Anterior cingulate cortex (tissue), 58 donors: ENCODE data around the gene PMVK.

Source experiments
- DNase-seq, 58 donors: peaks; one replicate each; lab custom pipeline; 2025; lab: John Stamatoyannopoulos, UW

Gene PMVK

DNA sequence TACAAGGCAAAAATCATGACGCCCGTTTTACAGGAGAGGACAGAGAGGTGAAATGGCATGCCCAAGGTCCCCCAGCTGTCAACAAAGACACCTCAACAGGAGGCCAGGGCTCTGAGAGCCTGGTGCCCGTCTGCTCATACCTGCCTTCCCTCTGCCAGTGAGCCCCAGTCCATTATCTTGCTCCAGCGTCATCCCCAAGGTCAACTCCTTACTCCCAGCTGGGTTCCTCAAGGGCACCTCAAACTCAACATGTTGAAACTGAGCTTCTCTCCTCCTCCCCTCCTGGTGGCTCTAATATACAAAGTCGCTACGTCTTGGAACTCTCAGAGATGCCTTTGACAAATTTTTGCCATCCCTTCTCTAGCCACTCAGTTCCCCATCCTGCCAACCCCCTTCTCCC lies 16.1 kb upstream of the PMVK start:
- no peak for DNase-seq

DNA sequence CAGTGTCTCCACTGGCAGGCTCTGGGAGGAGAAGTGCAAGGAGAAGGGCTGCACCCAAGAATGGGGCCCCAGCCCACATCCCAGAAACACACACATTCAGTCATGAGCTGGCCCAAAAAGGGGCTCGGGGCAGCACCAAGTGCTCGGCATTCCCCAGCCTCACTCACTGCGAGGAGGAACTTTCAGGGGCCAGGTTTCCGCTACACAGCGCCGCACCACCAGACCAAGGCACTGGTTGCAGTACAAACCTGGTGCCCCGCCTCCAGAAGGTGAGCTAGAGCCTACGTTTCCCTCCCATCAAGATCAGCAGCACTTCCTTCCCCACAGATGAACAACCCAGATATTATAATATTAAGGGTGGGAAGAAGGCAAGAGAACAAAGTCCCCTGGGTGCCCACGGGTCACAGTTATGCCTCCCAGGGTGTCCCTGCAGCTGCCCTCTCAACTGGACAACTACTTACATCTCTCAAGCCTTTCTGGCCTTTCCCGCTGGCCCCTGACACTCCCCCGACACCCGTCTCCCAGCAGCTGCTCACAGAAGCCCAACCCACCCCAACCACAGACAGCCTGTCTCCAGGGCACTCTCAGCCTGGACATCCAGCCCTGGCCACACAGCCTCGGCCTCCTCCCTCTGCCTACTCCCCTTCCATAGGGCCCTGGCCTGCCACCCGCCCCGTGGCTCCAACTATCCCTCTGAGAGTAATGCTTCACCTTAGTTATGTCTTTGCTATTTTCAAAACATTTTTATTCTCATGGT lies 15.6 kb upstream of the PMVK start:
- DNase-seq, result no peak

DNA sequence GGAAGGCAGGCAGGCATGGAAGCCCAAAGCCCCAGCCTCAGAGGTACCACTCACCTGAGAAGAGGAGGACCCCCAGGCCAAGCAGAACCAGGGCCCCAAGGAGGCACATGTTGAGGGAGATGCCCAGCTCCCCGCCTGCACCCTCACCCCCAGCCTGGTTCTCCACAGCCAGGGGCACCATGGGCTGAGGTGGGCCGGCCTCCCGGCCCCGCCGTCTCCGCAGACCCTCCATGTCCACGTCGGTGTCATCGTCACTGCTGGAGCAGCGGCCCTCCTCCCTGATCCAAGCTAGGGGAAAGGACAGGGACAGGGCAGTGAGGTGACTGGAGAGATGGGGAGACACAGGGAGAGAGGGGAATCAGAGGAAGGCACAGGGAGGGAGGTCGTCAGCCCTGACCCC lies 11.6 kb upstream of the PMVK start:
- DNase-seq, result no peak

DNA sequence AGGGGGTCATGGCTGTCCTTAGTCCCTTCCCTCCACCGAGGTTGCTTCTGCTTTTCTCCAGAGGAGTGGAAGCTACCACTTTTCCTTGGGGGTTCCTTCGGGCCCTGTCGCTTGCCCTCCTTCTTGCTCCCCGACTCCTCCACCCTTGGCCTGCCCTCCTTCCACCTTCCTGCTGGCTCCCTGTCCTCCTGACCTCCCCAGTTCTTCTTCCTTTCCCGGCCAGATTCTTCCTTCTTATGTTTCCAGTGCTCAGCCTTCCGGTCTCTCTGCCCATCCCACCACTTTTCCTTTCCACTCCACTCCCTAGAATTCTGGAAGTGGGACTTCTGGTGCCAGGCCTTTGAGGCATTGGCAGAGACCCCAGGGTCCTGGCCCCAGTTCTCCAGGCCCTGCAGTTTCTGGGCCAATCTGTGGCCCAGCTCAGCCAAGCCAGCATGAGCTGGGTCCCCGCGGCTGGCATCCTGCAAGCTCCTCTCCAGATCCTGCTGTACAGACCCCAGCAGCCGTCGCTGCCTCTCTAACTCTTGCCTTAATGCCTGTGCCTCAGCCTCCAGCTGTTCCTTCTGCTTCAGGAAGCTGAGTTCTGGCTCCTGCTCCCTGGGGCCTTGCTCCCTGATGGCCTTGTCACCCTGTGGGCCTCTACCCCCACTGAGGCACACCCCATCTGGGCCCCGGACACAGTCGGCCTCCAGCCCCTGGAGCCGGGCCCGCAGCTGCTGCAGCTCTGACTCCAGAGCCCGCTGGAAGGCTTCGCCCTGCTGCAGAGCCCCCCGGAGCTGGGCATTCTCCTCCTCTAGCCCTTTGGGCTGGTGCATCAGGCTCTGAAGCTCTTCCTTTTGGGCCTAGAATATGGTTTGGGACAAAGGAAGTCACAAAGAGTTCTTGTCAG lies 9.7 kb upstream of the PMVK start:
- DNase-seq, result peak in 31 of 58 donors; percentile 7 to 77 (median 34)

DNA sequence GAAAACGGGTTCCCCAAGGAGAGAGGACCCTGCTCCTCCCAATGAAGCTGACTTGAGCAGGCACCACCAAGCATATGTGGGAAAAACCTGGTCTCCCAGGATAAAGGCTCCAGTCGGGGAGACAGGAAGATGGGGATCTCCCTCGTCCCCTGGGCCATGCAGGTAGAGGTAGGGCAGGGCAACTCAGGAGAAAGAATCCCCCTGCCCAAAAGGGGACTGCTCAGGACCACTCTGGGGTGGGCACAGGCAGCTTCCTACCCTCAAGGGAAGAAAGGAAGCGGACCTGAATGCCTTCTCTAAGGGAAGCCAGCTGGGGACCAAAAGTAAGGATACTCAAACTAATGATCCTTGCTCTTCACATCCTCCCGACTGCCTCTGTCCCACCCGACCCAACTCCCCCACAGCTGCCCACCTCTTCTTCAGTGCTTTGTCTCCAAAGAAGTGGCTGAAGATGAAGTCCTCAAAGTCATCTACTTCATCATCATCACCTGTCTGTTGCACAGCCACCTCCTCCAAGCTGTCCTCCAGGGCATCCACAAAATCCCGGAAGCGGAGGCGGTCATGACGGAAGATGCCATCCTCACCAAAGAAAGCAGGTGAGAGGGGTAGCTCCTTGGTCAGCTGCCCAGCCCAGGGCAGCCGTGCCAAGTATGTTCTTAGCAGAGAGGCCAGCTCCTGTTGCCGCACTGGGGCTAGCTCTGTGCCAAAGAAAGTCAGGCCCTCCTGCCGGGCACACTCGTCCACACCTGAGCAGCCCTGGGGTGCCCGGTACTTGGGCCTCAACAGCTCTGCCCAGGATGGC lies 8.8 kb upstream of the PMVK start:
- no peak for DNase-seq

DNA sequence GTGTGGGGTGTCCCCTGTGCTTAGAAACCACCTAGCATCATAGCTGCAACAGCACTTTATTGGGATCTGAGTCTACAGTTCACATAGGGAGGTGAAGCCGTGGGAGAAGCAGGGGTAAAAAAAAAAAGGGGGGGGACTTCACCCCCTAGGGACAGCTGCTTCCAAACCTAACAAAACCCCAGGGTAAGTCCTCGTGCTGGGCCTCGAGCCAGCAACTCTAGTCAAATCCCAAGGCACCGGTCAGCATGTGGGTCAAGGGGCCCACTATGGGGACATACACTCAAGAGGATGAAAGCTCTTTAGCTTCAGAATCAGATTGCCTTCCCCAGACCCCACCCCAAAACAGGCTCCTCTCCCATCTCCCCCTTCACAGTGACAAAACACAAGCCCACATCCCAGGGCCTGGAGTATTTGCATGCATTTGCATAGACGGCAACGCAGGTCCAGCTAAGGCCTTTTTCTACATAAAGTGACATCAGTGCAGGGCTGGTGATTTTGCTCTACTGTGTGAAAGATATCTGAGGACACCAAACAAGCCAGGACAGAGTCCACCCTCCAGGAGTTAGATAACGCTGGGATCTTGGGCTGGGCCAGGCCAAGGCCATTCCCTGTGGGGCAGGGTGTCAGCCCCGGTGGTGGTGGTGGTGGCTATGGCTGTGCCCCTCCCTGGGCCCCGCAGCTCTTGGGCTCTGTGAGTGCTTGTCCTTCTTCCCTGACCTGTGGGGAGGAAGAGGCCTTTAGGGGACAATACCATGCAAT lies 8.1 kb upstream of the PMVK start:
- no peak for DNase-seq

DNA sequence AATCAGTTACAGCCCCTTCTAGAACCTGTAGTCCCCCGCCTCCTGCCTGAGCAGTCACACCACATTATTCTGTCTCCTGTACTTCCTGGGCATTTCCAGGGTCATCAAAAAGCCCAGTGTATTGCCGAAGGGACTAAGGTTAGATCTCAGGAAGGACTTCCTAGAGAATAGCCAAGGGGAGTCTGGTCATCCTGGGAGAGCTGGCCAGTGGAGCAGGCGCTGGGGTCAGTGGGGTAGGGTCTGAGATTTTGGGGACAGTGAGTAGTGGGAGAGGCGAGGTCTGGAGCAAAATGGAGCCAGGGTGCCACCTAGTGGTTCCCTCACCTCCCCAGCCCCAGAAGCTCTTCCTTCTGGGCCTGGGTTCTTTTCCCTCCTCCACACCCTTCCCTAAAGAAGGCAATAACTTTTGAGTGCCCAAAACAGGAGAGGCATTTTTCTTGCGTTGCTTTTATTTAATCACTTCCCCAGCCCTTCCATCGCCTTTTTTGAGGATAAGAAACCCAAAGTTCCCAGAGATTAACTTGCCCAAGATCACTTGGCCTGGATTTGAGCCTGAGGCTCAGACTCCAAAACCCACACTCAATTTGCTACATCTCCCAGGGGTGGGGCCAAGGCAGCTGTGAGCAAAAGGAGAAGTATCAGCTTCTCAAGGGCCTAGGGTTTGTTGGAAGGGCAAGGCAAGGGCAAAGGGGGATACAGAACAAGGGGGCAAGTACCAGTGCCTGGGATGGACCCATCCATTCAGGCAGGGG lies 7.3 kb upstream of the PMVK start:
- DNase-seq, result peak in 9 of 58 donors; percentile 5 to 18 (median 11)

DNA sequence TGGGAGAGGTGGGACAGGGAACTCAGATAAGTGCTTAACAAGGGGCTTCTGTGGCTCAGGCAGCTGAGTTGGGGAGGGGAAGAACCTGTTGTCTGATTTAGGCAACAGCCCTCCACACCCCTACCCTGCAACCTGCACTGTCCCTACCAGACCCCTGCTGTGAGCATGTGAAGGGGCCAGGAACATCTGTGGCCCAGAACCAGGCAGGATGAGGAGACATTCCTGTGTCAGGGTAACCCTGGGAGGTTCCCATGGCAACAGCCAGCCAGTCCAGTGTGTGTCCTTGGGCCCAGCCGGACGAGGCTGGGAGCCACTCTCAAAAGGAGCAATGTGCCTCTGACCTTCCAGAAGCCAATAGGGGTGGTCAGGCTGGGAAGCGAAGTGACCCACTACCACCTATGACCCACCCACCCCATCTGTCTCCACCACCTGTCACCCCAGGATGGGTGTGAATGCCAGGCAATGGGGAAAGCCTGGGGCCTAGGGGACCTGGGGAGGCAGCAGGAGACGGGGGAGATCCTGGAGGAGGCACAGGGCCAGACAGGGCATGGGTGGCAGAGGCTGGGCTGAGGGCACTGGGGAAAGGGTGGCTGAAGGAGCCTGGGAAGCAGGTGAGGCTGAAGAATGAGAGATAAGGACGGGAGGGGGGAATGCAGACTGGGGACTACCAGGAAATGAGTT lies 5.0 kb upstream of the PMVK start:
- peak in 20 of 58 donors; percentile 3 to 54 (median 22) for DNase-seq

DNA sequence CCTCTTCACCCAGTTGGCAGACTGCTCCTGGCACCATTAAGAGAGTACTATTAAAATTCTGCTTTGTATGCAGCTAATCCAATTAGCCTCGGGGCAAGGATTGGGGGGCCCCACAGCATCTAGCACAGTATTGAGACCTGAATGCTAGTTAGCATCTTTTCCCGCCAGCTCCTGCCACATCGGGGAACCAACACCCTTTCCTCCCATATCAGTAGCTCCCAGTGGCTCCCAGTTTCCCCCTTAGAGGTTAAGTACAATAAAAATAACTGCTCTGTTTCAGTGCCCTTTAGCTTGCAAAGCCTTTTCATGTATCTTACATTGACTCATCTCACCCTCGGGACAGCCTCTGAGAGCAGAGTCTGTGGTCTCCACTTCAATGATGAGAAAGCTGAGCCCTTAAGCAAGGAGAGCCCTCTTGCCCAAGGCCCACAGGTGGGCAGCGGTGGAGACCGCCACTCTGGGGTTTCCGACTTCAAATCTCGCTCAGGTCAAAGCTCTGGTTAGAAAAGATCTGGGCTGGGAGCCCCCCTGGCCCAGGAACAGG lies 4.2 kb upstream of the PMVK start:
- peak in 13 of 58 donors; percentile 6 to 59 (median 19) for DNase-seq

DNA sequence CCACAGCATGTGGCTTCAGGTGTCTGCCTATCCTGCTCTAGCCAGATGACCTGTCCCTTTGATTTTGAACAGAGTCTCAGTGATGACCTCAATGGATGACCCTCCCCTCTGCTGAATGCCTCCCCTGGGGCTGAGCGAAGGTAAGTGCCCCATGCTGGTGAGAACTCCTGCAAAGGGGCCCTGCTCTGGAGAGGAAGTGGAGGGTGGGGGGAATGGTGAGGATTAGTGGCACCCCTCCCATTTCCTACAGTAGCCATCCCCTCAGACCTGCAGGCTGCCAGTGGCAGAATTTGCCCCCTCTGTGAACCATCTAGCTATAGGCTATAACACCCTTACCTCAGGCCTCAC lies 3.7 kb upstream of the PMVK start:
- DNase-seq, result no peak

DNA sequence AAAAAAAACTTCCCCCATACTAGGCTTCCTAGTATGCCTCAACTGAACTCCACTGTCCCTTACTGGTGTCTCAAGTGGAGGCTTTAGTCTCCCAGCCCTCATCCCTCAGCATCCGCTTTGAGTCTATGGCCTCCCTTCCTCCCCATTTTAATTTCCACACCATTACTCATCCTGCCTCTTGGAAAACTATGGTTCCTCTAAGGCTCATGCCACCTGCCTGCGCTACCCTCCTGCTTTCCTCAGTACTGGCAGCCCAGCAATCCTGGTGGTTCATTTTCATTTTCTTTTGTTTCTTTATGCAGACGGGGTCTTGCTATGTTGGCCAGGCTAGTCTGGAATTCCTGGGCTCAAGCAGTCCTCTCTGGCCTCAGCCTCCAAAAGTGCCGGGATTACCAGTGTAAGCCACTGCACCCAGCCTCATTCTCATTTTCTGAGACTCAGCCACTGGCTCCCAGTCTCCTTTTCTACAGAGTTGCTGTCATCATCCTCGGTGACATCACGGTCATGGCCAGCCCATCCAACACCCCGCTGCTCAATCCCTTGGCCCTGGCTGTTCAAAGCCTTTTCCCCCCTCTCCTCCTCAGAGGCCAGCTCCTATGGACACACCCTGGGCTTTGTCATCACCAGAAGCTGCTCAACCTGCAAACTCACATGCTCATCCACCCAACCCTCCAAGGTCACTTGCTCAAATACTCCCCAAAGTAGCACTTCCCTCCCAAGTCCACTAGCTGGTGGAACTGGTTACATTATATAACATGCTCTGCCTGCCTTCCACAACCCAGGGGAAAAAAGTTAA lies 2.3 kb upstream of the PMVK start:
- no peak for DNase-seq

DNA sequence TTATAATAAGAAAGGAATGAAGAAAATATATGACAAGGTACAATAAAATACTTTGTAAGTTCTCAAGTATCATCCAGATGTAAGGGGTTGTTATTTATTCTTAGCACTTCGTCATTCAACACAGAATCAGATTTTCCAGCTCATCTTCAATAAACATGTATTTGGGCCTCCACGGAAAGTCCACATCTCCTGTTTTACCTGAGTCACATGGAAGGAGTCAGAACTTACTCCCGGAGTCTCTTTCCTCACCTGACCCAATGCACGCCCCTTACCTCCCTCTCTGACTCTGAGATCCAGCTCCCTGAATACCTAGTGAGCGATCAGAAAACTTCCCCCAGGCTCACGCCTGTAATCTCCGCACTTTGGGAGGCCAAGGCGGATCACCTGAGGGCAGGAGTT lies 1.5 kb upstream of the PMVK start:
- DNase-seq, result no peak

DNA sequence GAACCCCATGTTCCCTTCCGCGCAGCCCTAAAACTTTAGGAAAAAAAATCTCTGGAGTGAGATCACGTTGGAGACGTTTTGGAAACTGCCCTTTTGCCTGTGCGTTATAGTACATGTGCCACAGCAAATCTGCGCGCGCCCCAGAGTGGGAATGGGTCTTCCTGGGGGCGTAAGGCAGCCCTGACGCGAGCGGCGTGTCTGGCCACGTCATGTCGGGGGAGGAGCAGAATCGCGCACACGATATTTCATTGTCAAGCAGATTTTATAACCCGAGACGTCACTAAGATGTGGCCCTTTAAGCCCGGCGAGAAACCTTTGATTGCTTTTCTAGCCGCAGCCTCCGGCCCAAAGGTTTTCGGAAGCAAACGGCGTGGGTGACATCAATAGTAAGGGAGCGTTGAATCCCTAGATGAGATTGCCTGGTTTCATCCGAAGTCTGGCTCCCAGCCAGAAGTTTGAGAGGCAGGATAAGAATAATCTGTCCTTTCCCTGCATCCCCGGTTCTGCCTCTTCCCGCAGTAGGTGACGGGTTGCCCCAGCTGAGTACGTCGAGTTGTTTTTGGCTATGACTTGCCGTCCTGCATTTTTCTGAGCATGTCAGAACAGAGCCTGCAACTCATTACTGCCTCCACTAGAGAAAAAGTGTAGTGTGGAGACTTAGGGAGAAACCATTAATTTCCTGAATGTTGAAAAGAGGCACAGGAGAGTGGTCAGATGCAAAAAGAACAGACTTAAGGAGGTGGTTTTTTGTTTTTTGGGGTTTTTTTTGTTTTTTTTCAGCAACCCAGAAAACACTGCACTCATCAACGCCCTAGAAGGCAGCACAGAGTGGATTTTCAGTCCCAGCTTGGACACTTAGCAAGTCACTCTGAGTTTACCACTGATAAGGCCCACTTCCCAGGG lies 817 bp upstream of the PMVK start:
- peak; percentile 50 to 99 (median 94) for DNase-seq

DNA sequence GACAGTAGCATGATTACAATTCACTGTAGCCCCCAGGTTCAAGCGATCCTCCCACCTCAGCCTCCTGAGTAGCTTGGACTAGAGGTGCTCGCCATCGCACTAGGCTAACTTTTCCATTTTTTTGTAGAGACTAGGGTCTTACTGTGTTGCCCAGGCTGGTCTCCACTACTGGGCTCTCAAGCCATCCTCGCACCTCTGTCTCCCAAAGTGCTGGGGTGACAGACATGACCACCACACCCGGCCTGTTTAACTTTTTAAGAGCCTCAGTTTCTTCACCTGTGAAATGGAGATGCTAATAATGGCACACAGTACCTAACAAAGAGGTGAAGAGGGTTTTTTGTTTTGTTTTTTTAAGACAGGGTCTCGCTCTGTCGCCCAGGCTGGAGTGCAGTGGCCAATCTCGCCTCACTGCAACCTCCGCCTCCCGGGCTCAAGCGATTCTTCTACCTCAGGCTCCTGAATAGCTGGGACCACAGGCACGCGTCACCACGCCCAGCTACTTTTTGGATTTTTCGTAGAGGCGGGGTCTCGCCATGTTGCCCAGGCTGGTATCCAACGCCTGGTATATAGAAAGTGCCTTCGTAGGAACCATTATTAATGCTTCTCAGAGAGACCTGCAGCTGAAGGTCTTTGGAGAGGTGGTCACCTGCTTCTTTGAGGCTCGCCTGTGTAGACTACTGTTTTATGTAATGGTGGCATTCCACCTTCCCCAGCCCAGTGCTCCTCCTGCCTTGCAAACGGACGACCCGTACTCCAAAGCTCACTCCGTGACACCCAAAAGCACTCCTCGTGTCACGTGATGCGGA lies 567 bp downstream of the PMVK start:
- no peak for DNase-seq

DNA sequence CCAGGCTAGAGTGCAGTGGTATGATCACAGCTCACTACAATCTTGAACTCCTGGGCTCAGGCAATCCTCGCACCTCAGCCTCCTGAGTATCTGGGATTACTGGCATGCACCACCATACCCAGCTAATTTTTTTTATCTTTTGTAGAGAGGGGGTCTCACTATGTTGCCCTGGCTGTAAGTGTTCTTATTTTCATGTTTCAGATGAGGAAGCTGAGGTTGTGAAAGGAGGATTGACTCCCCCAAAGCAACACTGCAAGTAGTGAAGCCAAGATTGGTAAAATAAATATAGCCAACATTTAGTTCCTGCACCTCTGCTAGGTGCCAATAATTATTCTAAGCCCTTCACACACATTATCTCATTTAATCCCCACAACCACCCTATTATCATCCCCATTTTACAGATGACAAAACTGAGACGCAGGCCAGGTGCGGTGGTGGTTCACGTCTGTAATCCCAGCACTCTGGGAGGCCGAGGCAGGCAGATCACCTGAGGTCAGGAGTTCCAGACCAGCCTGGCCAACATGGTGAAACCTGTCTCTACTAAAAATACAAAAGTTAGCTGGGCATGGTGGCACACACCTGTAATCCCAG lies 2.1 kb downstream of the PMVK start:
- DNase-seq, result no peak
